ENCODE measurements around the gene FAM13C.
"Not testable (repeated sequence)": the region's sequence is repeated elsewhere in the genome, so short reads cannot be mapped to it uniquely, and the experiment has no call there.

Gene FAM13C

GRCh38 chr10:59234194-59234593 is 128.2 kb downstream of the FAM13C start:
- DNase-seq (ENCODE audit: low spot score), result no peak

DNA sequence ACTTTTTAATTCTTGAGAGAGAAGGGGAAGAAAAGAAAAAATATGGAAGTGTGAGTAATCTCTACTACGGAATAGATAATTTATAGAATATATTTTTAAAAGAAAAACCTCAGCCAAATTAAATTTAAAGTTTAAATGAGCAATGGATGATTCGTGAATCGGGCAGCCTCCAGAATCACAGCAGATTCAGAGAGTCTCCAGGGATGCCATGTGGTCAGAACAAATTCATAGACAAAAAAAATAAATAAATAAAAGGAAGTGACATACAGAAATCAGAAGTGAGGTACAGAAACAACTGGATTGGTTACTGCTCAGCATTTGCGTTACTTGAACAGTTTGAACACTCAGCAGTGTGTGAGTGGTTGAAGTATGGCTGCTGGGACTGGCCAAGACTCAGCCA is 132.9 kb downstream of the FAM13C start:
- DNase-seq (ENCODE audit: low spot score), result no peak

DNA sequence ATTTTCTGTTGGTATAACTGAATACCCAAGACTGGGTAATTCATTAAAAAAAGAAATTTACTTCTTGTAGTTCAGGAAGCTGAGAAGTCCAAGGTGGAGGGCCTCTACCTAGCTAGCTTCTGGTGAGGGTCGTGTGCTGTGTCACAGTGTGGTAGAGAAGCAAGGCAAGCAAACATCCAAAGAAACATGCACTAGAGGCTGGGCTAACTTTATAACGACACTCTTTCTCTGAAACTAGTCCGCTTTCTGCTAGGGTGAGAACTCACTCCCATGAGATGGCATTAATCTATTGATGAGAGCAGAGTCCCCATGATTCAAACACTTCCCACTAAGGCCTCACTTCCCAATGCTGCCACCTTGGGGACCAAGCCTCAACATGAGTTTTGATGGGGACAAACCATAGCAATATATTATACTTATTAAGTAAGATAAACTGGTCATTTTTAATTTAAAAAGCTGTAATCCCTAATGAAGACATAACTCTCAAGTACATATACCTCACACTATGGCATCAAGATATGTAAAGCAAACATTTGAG is 135.1 kb downstream of the FAM13C start:
- no peak for DNase-seq (ENCODE audit: low spot score)

DNA sequence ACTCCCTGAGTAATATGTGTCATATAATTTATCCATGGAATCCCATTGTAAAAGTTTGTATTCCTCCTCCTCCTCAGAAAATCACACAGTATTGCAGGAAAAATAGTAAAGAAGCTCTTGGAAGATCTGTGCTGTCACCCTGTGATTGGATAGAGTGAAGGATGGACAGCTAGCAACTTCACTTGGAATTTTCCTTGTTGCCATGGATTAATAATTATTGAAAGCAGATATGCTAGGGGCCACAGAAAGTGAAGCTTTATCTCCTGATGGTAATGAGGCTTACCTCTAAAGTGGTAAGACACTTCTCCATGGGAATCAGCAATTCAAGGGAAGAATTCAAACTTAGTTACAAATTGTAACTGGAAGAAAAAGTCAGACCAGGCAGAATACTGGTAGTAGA is 137.1 kb downstream of the FAM13C start:
- no peak for DNase-seq (ENCODE audit: low spot score)

DNA sequence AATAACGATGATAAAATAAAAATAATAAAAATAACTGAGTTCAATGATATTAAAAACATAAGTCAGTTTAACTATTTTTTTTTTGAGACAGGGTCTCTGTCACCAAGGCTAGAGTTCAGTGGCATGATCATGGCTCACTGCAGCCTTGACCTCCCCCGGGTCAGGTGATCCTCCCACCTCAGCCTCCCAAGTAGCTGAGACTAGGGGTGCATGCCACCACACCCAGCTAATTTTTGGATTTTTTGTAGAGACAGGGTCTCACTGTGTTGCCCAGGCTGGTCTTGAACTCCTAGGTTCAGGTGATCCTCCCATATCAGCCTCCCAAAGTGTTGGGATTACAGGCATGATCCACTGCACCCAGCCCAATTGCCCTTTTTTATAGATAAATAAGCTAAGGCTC is 138.8 kb downstream of the FAM13C start:
- not testable (repeated sequence) for DNase-seq (ENCODE audit: low spot score)

- DNase-seq (ENCODE audit: low spot score), result no peak
These were observed 139.6 kb downstream of the FAM13C start for GRCh38 chr10:59222788-59223187.

DNA sequence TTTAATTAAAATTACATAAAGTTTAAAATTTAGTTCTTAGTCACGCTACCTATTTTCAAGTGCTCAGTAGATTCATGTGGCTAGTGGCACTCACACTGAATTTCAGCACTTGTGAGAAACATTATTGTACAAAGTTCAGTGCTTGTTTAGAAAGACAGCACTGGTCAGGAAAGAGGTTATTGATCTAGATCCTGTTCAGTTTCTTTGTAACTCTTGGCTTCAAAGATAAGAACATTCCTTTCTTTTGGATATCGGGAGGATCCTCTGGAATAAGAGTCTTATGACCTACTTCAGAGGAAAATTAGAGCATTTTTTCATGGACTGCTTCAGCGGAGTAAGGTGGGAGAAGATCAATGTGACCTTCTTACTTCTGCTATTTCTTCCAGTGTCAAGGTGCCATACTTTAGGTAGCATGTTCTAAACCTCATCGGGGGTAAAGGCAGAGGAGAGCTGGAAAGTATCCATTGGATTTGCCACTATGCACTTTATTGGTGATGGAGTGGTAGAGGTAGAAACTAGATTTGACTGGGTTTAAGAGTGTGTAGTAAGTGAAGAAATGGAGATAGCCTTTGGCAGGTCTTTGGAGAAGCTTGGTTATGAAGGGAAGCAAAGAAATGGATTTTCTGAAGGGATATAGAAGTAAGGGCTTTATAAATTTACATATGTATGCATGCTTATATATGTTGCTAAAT is 146.0 kb downstream of the FAM13C start:
- no peak for DNase-seq (ENCODE audit: low spot score)

- DNase-seq (ENCODE audit: low spot score), result no peak
These were observed 148.2 kb downstream of the FAM13C start for GRCh38 chr10:59214160-59214559.

- no peak for DNase-seq (ENCODE audit: low spot score)
These were observed 150.0 kb downstream of the FAM13C start for GRCh38 chr10:59212301-59212798.

- no peak for DNase-seq (ENCODE audit: low spot score)
These were observed 156.1 kb downstream of the FAM13C start for GRCh38 chr10:59206204-59206720.

Data from hematopoietic multipotent progenitor cell treated with erythropoietin and hydrocortisone succinate and interleukin-3 and kit ligand, for 15 days (in vitro differentiated cells).